OCI-LY3 (cell line): Measurements from ENCODE around the gene PPIP5K2.

ENCODE experiments used
- CTCF ChIP-seq: fragments of 200-600, 300-600 bp; sonication (generic); IDR thresholded peaks from 2 replicates; pipeline ENCODE4 v1.5.1; 2014; ENCODE audit warnings: antibody characterized with exemption, low read length, low read depth
- EZH2phosphoT487 ChIP-seq: fragments of 200-600 bp; shearing (Covaris generic); IDR thresholded peaks from 2 replicates; pipeline ENCODE4 v1.6.1; 2018; ENCODE audit warnings: antibody characterized with exemption, mixed run types, low read depth

GRCh38 chr5:103094737-103095136, 25.4 kb upstream of the PPIP5K2 start:
- TF ChIP-seq CTCF = no peak
- no peak for TF ChIP-seq EZH2phosphoT487
